ENCODE data around the gene FANK1. TPM values are rescaled to one million over a fixed set of nuclear protein-coding genes. Genes with fewer than 3 reads are reported as not detected.

FANK1 gene
- total RNA-seq, 6 donors from 2014 or later: 2.1 to 42.9 (median 16.6) TPM

DNA sequence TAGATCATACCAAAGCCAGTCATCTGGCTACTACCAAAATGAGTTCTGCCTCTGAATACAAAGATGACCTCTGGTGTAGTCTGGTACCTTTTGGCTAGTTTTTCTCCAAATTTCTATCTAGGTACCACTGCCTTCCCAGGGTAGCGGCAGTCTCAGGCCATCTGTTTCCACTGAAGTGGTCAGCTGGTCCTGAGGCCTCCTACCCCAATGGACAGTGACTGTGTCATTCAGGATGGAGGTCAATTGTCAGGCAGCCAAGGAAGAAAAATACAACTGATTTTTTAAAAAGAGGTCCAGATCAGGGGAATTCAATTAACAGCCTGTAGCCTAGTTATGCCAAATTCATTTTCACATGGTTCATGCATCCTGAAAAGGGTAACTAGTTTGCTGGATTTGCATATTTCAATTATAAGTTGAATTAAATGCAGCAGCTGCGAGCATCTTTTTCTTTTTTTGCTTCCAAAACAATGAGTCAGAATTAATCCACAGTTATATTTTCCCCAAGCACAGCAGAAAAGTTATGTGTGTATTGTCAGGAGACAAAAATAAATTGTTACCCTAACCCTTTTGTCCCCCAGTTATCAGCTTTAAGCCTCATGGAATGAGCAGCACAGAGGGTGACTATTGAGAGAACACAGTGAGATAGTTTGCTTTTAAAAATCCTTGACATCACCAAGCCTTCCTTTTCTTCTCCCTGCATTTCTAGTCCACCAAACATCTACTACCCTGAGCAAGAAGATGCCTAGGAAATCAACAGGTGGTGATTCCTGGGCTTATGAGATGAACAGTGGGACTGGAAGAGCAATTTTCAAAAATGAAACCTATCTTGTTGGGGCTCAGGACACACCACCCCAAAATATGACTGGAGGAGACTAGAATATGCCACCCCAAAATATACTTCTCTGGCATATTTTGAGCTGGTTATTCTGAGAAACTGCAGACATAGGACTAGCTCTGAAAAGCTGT lies 45.3 kb upstream of the FANK1 start:
- Histone ChIP-seq H3K27me3 (no peaks in the 10 kb centered on the region), H3K36me3 (peaks cover 3 to 64% (median 23%) of the 10 kb centered on the region in 4 donors), H3K9me3 (no peaks in the 10 kb centered on the region), H3K4me3 (no peak overlapping the region), H3K4me1 (no peaks in the 10 kb centered on the region), H3K27ac (no peak overlapping the region)
- TF ChIP-seq, protein P1, sequence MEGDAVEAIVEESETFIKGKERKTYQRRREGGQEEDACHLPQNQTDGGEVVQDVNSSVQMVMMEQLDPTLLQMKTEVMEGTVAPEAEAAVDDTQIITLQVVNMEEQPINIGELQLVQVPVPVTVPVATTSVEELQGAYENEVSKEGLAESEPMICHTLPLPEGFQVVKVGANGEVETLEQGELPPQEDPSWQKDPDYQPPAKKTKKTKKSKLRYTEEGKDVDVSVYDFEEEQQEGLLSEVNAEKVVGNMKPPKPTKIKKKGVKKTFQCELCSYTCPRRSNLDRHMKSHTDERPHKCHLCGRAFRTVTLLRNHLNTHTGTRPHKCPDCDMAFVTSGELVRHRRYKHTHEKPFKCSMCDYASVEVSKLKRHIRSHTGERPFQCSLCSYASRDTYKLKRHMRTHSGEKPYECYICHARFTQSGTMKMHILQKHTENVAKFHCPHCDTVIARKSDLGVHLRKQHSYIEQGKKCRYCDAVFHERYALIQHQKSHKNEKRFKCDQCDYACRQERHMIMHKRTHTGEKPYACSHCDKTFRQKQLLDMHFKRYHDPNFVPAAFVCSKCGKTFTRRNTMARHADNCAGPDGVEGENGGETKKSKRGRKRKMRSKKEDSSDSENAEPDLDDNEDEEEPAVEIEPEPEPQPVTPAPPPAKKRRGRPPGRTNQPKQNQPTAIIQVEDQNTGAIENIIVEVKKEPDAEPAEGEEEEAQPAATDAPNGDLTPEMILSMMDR (IDR thresholded peaks at IDR 0.05): no peak
- TF ChIP-seq POLR2A (IDR thresholded peaks at IDR 0.05): no peak
- TF ChIP-seq EP300 (IDR thresholded peaks at IDR 0.05): no peak
- TF ChIP-seq POLR2AphosphoS5 (IDR thresholded peaks at IDR 0.05): no peak
- DNase-seq (no peak), ATAC-seq (ENCODE audit: low FRiP score in 2 of 2) (no peak)
- 97% methylated on average over 2 of the region's 2 CpGs for WGBS, 2 donors

DNA sequence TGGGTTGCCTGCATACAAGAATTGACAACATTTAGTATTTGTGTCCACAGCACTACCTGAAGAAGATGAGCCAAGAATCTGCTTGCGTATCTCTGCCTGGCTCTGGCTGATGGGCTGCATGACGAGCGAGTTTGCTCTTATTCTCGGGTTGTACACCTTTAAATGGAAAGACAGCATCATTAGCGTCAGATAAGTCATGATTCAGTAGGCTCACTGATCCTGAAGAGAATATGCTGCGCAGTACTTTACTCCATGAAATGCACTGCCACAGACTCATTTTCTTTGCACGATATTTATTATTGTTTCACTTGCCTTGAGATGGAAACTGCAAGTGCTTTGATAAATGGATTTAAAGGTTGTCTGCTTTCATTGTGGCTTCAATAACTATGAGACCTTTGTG lies 43.9 kb upstream of the FANK1 start:
- Histone ChIP-seq H3K36me3 (peaks cover 3 to 55% (median 23%) of the 10 kb centered on the region in 4 donors), H3K27ac (no peak overlapping the region), H3K4me3 (no peak overlapping the region), H3K4me1 (no peaks in the 10 kb centered on the region), H3K27me3 (no peaks in the 10 kb centered on the region), H3K9me3 (no peaks in the 10 kb centered on the region)
- DNase-seq: no peak
- TF ChIP-seq POLR2A (IDR thresholded peaks at IDR 0.05): no peak
- TF ChIP-seq, protein P1 (IDR thresholded peaks at IDR 0.05): no peak
- no peak for TF ChIP-seq POLR2AphosphoS5 (IDR thresholded peaks at IDR 0.05)
- TF ChIP-seq EP300 (IDR thresholded peaks at IDR 0.05): no peak
- ATAC-seq (ENCODE audit: low FRiP score in 2 of 2): no peak
- WGBS, 2 donors: 95 to 97% methylated on average over 7 of the region's 7 CpGs

DNA sequence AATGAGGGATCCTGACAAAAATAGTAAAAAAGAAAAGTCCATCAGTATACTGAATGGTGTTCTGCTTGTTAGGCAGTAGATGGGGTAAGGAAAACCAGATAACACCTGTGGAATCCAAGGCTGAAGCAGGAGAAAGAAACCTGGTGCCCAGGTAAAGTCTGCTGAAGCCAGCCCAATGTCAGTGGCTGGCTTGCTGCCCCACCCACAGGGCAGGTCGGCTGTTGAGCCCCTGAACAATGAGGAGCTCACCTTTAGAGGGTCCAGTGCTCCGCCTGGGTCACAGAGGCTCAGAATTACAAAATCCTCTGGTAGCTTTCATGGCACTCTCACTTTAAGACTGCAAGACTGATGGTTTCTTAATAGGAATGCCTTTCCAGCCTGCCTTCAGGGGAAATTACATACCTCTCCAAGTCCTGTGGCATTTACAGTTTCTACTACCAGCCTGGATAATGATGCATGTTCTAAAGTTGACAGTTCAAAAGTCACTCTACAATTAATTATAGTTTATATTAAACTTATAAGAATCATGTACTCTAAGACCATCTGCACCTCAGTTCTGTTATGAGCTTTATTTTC lies 39.1 kb upstream of the FANK1 start:
- Histone ChIP-seq H3K27me3 (no peaks in the 10 kb centered on the region), H3K4me3 (no peak overlapping the region), H3K36me3 (peaks cover under 1 to 33% (median 8%) of the 10 kb centered on the region in 4 donors), H3K27ac (no peak overlapping the region), H3K4me1 (peaks cover 0 to 6% (median 0%) of the 10 kb centered on the region in 4 donors), H3K9me3 (no peaks in the 10 kb centered on the region)
- WGBS, 2 donors: 80 to 92% methylated on average over 1 to 2 of the region's 2 CpGs
- DNase-seq (no peak), ATAC-seq (ENCODE audit: low FRiP score in 2 of 2) (no peak)
- TF ChIP-seq POLR2AphosphoS5 (IDR thresholded peaks at IDR 0.05) (no peak), EP300 (IDR thresholded peaks at IDR 0.05) (no peak), POLR2A (IDR thresholded peaks at IDR 0.05) (no peak)
- TF ChIP-seq, protein P1 (IDR thresholded peaks at IDR 0.05): no peak

DNA sequence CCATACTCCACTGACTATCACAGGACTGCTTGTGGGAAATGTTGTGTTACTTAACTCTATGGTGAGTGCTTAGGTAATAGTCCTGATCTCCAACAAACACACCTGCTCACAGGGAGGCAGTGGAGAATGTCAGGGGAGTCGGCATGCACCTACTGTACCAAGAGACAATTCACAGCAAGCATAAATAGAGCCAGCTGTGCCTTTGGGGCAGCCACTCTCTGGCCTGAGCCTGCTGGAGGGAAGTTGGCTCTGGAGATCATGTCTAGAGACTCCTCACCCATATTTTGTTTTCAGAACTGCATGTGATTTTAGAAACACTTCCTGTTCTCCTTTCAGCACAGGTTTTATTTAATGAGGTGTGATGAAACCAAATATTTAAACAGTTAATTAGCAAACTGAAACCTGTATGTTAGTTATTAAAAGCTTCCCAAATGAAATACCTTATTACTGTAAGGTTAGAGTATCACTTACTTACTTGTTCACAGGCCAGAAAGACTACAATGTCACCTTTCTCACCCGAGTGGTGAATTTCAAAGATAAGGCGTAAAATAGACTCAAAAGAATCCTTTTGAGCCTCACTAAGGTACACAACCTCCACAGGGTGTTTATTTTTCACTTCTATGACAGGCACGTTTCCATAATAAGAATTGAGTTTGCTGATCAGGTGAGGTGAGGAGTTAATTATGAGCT lies 37.1 kb upstream of the FANK1 start:
- ATAC-seq (ENCODE audit: low FRiP score in 2 of 2) (no peak), DNase-seq (no peak)
- no peak overlapping the region for H3K4me3 ChIP-seq
- H3K27ac ChIP-seq: peak overlapping the region in 1 of 4 donors; percentile 13
- no peaks in the 10 kb centered on the region for H3K9me3 ChIP-seq
- 64 to 66% methylated on average over 4 of the region's 4 CpGs for WGBS, 2 donors
- H3K36me3 ChIP-seq: peaks cover 0 to 23% (median 3%) of the 10 kb centered on the region in 4 donors
- TF ChIP-seq, protein P1 (IDR thresholded peaks at IDR 0.05): no peak
- no peak for TF ChIP-seq EP300 (IDR thresholded peaks at IDR 0.05)
- no peak for TF ChIP-seq POLR2A (IDR thresholded peaks at IDR 0.05)
- no peak for TF ChIP-seq POLR2AphosphoS5 (IDR thresholded peaks at IDR 0.05)
- no peaks in the 10 kb centered on the region for H3K27me3 ChIP-seq
- H3K4me1 ChIP-seq: peaks cover 0 to 6% (median 0%) of the 10 kb centered on the region in 4 donors

Data from upper lobe of left lung (tissue), 6 donors.